ENCODE measurements around the gene CDKN2AIP. TPM values are rescaled to one million over a fixed set of nuclear protein-coding genes. Genes with fewer than 3 reads are reported as not detected.
A peak's percentile ranks its signal among the peaks of the same experiment; 100 is the strongest.

Gene CDKN2AIP
- total and polyA plus RNA-seq, 2 of the 4 experiments (the other 2 are of a cell fraction): 11.0 to 16.8 TPM

- DNase-seq (peak; percentile 52), ATAC-seq (ENCODE audit: low read depth) (no peak)
- Histone ChIP-seq H3K4me2 (ENCODE audit: low read depth, low read length) (peak overlapping the region; percentile 99), H4K91ac (ENCODE audit: insufficient read depth, low read depth, low read length) (peak overlapping the region; percentile 89), H3K79me1 (ENCODE audit: low read depth in 1 of 2, low read length in 2 of 2) (peaks cover 21 to 22% of the 10 kb centered on the region in 2 experiments), H3K27me3 (ENCODE audit: control insufficient read depth, insufficient read depth, low read length) (no peaks in the 10 kb centered on the region), H3K18ac (ENCODE audit: low read depth, low read length) (peak overlapping the region; percentile 93), H3K56ac (ENCODE audit: extremely low read depth, insufficient read depth, low read length) (peak overlapping the region; percentile 77), H3K4ac (ENCODE audit: low read depth, low read length) (peak overlapping the region; percentile 96), H3K36me3 (ENCODE audit: control insufficient read depth, insufficient read depth, low read length) (peaks cover 16% of the 10 kb centered on the region), H2BK20ac (ENCODE audit: low read depth, low read length) (peak overlapping the region; percentile 2; the same call in 1 of the 2 replicates), H2AK5ac (ENCODE audit: low read depth, low read length) (peak overlapping the region; percentile 80; the same call in 1 of the 2 replicates), H2BK5ac (ENCODE audit: low read depth, low read length, poor library complexity, severe bottlenecking) (peak overlapping the region; percentile 94), H3K14ac (replicated peaks; ENCODE audit: low read depth, low read length) (peak overlapping the region; percentile 88), H3K9ac (ENCODE audit: low read depth, low read length) (peak overlapping the region; percentile 98), H2AK9ac (replicated peaks; ENCODE audit: low read depth, low read length, poor library complexity) (peak overlapping the region; percentile 99), H3K4me3 (ENCODE audit: insufficient read depth, low read depth, low read length) (peak overlapping the region; percentile 67), H3K23ac (ENCODE audit: low read depth, low read length) (peak overlapping the region; percentile 80), H3K27ac (ENCODE audit: insufficient read depth, low read length) (peak overlapping the region; percentile 96), H2AFZ (replicated peaks; ENCODE audit: low read length, poor library complexity) (peak overlapping the region; percentile 95), H3K9me3 (ENCODE audit: control insufficient read depth, insufficient read depth, low read length) (no peaks in the 10 kb centered on the region), H4K8ac (ENCODE audit: low read depth in 2 of 2, low read length in 2 of 2) (peak overlapping the region; percentile 83 to 95), H2BK120ac (ENCODE audit: low read depth, low read length) (peak overlapping the region; percentile 76), H4K20me1 (ENCODE audit: insufficient read depth, low read length) (no peaks in the 10 kb centered on the region; the same call in 1 of the 2 replicates), H3K4me1 (ENCODE audit: control insufficient read depth, insufficient read depth, low read length) (no peaks in the 10 kb centered on the region; the same call in 1 of the 2 replicates), H3K9me1 (ENCODE audit: insufficient read depth, low read length) (peaks cover 9% of the 10 kb centered on the region; the same call in 1 of the 2 replicates), H2BK15ac (ENCODE audit: low read depth, low read length) (peak overlapping the region; percentile 2; the same call in 1 of the 3 replicates), H4K5ac (ENCODE audit: low read depth, low read length) (peak overlapping the region; percentile 99)
- ChIA-PET POLR2A (ENCODE audit: unreplicated experiment) (no interaction called here), CTCF (interaction anchor here (0.6 to 0.7 kb wide), 2 partner anchors 13 to 160 kb away, joined by 4 to 5 read pairs; no protein-coding TSS in a partner anchor)
- in situ Hi-C loops (cut with MboI; ENCODE audit: low sequenced_read_pairs): no loop called here
- BruUV-seq (replicated peaks): TSS peak; percentile 51
- no peak for TF ChIP-seq MAZ (IDR thresholded peaks at IDR 0.05; ENCODE audit: borderline replicate concordance, low read depth, low read length)
- TF ChIP-seq CHD1 (IDR thresholded peaks at IDR 0.05; ENCODE audit: low read depth, low read length): no peak
- TF ChIP-seq, protein P1, sequence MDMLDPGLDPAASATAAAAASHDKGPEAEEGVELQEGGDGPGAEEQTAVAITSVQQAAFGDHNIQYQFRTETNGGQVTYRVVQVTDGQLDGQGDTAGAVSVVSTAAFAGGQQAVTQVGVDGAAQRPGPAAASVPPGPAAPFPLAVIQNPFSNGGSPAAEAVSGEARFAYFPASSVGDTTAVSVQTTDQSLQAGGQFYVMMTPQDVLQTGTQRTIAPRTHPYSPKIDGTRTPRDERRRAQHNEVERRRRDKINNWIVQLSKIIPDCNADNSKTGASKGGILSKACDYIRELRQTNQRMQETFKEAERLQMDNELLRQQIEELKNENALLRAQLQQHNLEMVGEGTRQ (IDR thresholded peaks at IDR 0.05; ENCODE audit: low read depth, low read length): no peak
- no peak for TF ChIP-seq SMC3 (IDR thresholded peaks at IDR 0.05; ENCODE audit: low read depth, low read length)
- no peak for TF ChIP-seq BHLHE40 (IDR thresholded peaks at IDR 0.05; ENCODE audit: low read depth, low read length)
- TF ChIP-seq, protein P2, sequence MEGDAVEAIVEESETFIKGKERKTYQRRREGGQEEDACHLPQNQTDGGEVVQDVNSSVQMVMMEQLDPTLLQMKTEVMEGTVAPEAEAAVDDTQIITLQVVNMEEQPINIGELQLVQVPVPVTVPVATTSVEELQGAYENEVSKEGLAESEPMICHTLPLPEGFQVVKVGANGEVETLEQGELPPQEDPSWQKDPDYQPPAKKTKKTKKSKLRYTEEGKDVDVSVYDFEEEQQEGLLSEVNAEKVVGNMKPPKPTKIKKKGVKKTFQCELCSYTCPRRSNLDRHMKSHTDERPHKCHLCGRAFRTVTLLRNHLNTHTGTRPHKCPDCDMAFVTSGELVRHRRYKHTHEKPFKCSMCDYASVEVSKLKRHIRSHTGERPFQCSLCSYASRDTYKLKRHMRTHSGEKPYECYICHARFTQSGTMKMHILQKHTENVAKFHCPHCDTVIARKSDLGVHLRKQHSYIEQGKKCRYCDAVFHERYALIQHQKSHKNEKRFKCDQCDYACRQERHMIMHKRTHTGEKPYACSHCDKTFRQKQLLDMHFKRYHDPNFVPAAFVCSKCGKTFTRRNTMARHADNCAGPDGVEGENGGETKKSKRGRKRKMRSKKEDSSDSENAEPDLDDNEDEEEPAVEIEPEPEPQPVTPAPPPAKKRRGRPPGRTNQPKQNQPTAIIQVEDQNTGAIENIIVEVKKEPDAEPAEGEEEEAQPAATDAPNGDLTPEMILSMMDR (conservative IDR thresholded peaks at IDR 0.05; ENCODE audit: low read depth, low read length): no peak
- no peak for TF ChIP-seq MAFK (IDR thresholded peaks at IDR 0.05; ENCODE audit: low read depth, low read length)
- no peak; the same call in 1 of the 2 replicates for TF ChIP-seq MXI1 (IDR thresholded peaks at IDR 0.05; ENCODE audit: borderline replicate concordance, low read depth, low read length)
- dilution Hi-C loops (cut with HindIII; ENCODE audit: low sequenced_read_pairs, unreplicated experiment): no loop called here
- intact Hi-C loops (cut with micrococcal nuclease): no loop called here
- WGBS, 2 experiments (ENCODE audit: extremely low coverage in 2 of 2, insufficient read length in 1 of 2): 0% methylated on average over 6 of the region's 30 CpGs; no CpG with 5 or more reads in 1 of the 2 experiments
Observed at GRCh38 chr4:183443655-183444213, 702 bp upstream of the CDKN2AIP start.

Measured in IMR-90 (cell line).